ENCODE results near the gene MCOLN1. TPM values are rescaled to one million over a fixed set of nuclear protein-coding genes. Genes with fewer than 3 reads are reported as not detected.
A peak's percentile ranks its signal among the peaks of the same experiment; 100 is the strongest.

MCOLN1 gene
- total and polyA plus RNA-seq, 9 of the 15 experiments (the other 6 are each of a cell fraction or from before 2014, with no cell fraction given), result 0.25 to 15.4 (median 7.1) TPM

- no peaks in the 10 kb centered on the region for H3K36me3 ChIP-seq (ENCODE audit: control insufficient read depth, insufficient read depth, low read length)
- H3K9me1 ChIP-seq (ENCODE audit: control insufficient read depth, insufficient read depth, low read length), result no peaks in the 10 kb centered on the region
- peak; percentile 86 for FAIRE-seq
- peak within 1 kb of the TSS; percentile 60 for H3K4me3 ChIP-seq
- peak within 1 kb of the TSS; percentile 82 to 95 for H3K9ac ChIP-seq (ENCODE audit: insufficient read depth in 1 of 2, low read depth in 2 of 2, low read length in 2 of 2)
- under 1% methylated on average over 49 of the region's 49 CpGs for WGBS (ENCODE audit: insufficient coverage, low coverage, missing lambda C conversion rate)
- ChIA-PET POLR2A (interaction anchor here (0.6 to 0.8 kb wide), 3 partner anchors 123 to 1770 kb away, joined by 3 read pairs; no protein-coding TSS in a partner anchor), CTCF (ENCODE audit: low intra/inter-chr PET ratio) (no interaction called here)
- intact Hi-C loops (cut with micrococcal nuclease), result no loop called here
- peaks cover 2% of the 10 kb centered on the region; the same call in 1 of the 3 replicates for H3K79me2 ChIP-seq (ENCODE audit: control insufficient read depth, insufficient read depth, low read length)
- no peaks in the 10 kb centered on the region for H4K20me1 ChIP-seq (replicated peaks; ENCODE audit: control insufficient read depth, insufficient read depth, low read length)
- H3K4me2 ChIP-seq (ENCODE audit: insufficient read depth, low read length), result peak within 1 kb of the TSS; percentile 90
- peak; percentile 97 for ATAC-seq
- BruUV-seq (replicated peaks), result no TSS peak
- H2AFZ ChIP-seq (ENCODE audit: low read depth, low read length), result peak within 1 kb of the TSS; percentile 99
- peaks cover 9 to 20% of the 10 kb centered on the region in 2 experiments; a peak in 4 of 5 replicates for H3K4me1 ChIP-seq (replicated peaks in 1 of 2; ENCODE audit: control insufficient read depth in 2 of 2, insufficient read depth in 2 of 2, low read length in 2 of 2)
- in situ Hi-C loops (cut with MboI), result no loop called here
- H3K27me3 ChIP-seq (ENCODE audit: control insufficient read depth in 2 of 2, insufficient read depth in 2 of 2, low read length in 2 of 2), result no peaks in the 10 kb centered on the region
- H3K9me3 ChIP-seq (replicated peaks; ENCODE audit: control insufficient read depth, insufficient read depth, low read depth, low read length), result no peaks in the 10 kb centered on the region
- DNase-seq (ENCODE audit: extremely low read depth in 1 of 4, low spot score in 3 of 4), result peak; percentile 96 to 99 (median 98)
- H3K27ac ChIP-seq (ENCODE audit: extremely low read depth, low read depth, low read length), result peak within 1 kb of the TSS; percentile 75
- TF ChIP-seq ATF3 (IDR thresholded peaks at IDR 0.05), result peak; percentile 94
- peak; percentile 58 for TF ChIP-seq ATF3 (CRISPR knock-in tag; conservative IDR thresholded peaks at IDR 0.05)
- no peak for TF ChIP-seq PRPF4 (IDR thresholded peaks at IDR 0.05; ENCODE audit: insufficient read depth, low read depth, low read length, poor library complexity, severe bottlenecking)
- TF ChIP-seq NCOR1 (IDR thresholded peaks at IDR 0.05), result no peak
- TF ChIP-seq STAG1 (CRISPR knock-in tag; IDR thresholded peaks at IDR 0.05; ENCODE audit: borderline replicate concordance), result no peak
- TF ChIP-seq PML (IDR thresholded peaks at IDR 0.05; ENCODE audit: low read length), result peak; percentile 57; the same call in 1 of the 2 replicates
- no peak for TF ChIP-seq ZSCAN32 (CRISPR knock-in tag; IDR thresholded peaks at IDR 0.05)
- TF ChIP-seq CTBP1 (IDR thresholded peaks at IDR 0.05; ENCODE audit: borderline replicate concordance), result peak; percentile 43; the same call in 1 of the 2 replicates
- peak; percentile 46; the same call in 1 of the 2 replicates for TF ChIP-seq SOX6 (IDR thresholded peaks at IDR 0.05)
- peak; percentile 94 for TF ChIP-seq ZFX (CRISPR knock-in tag; IDR thresholded peaks at IDR 0.05)
- no peak for TF ChIP-seq GABPB2 (CRISPR knock-in tag; conservative IDR thresholded peaks at IDR 0.05)
- TF ChIP-seq PTRF (tag; IDR thresholded peaks at IDR 0.05), result no peak
- TF ChIP-seq ATF2 (CRISPR knock-in tag; IDR thresholded peaks at IDR 0.05), result peak; percentile 81
- TF ChIP-seq YY1 (IDR thresholded peaks at IDR 0.05; ENCODE audit: borderline replicate concordance in 1 of 3, control insufficient read depth in 1 of 3, extremely low read depth in 1 of 3, insufficient read depth in 3 of 3, insufficient read length in 1 of 3, insufficient replicate concordance in 2 of 3, low read depth in 1 of 3, low read length in 2 of 3), result peak in 2 of 3 experiments; percentile 81 to 91
- TF ChIP-seq MXI1 (IDR thresholded peaks at IDR 0.05; ENCODE audit: low read depth, low read length), result peak; percentile 62; the same call in 1 of the 2 replicates
- peak; percentile 96 for TF ChIP-seq ZBTB12 (CRISPR knock-in tag; IDR thresholded peaks at IDR 0.05)
- no peak for TF ChIP-seq ZNF668 (CRISPR knock-in tag; IDR thresholded peaks at IDR 0.05)
These were observed 33.6 kb upstream of the MCOLN1 start, which contains the start of gene PEX11G for GRCh38 chr19:7488736-7489353. TSS of gene PEX11G (minus strand) at chr19:7489035. CDS start at chr19:7489010, 25 bp downstream.

Measured in K562 (cell line).